Stimulated activated CD8-positive, alpha-beta memory T cell treated with anti-CD3 and anti-CD28 coated beads, Interleukin-12 subunit alpha, Interleukin-12 subunit beta, amount 100 ng/mL, for 1 hour (primary cell): Measurements from ENCODE around the gene TTC33.
"Not testable (repeated sequence)": the region's sequence is repeated elsewhere in the genome, so short reads cannot be mapped to it uniquely, and the experiment has no call there.

Experiments used
- DNase-seq: peaks from one replicate; pipeline ENCODE4 v3.0.0-alpha.2; 2020; ENCODE audit warnings: low read depth

TTC33 gene

DNA sequence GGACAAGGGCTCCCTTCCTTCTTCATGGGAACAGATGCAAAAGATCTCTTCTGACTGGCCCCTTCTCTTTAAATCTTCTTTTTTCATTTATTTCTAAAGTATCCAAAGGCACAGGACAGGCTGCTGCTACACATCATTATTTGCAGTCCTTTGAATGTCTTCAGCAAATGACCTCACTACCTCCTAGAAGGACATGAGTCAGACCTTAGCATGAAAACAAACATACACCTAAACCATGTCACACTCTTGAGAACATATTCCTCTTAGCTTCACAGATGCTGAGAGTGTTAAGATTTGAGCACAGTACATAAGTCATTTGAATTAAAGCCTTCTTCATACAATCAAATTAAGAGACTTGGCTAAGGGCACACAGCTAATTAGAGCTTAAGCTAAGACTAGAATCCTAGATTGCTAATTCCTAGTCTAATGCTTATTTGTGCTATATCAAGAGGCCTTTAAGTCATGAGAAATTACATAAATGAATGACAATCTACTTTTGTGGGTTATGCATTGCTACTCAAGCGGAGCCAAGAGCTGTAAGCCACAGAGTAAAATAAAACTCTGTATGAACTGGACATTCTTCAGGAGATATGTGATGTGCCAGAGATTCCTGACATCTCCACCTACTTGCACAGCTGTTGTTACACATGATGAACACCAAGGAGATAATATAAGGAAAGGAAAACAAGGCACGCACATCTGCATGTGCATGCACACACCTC lies 185.2 kb downstream of the TTC33 start:
- no peak for DNase-seq

DNA sequence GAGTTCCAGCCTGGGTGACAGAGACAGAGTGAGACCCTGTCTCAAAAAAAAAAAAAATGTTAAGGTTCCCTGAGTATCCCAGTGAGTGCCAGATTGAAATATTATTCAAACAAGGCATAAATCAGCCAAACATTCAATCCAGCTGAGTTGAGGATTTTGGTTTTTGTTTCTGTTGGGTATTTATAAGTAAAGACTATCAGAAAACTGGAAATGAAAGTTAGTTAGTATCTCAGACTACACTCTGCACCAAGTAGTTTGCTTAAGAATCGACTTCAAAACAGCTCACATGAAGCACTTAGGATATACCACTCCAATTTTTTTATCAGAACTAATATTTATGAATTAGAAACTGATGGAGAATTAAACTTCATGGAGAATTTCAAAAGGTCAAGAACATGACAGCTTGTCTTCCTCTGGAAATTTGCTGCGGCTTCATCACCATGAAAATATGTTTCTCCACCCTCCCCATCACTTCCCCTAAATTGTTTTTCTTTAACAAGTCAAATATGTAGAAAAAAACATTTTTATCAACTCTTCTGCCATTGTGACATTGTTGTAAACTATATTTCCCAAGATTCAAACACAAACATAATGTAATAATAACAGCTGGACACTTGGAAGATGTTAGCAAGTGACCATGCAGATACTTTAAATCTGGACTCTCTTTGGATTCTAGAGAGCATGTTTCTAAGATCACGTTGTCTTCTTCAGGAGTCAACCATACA lies 186.1 kb downstream of the TTC33 start:
- DNase-seq: no peak

DNA sequence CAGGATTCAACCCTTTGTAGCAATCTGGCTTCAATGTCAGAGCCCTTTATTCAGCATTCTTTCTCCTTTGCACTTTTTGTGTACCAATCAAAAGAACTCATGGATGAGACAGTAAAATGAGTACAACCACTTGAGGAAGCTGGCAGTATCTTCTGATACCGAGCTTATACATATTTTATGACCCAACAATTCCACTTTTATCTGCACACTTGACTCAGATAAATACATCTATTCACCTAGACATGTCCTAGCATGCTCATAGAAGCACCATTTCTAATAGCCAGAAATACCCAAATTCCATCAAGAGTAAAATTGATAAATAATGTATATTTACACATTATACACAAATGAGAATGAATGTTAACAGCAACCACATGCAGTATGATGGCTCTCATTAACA lies 187.2 kb downstream of the TTC33 start:
- DNase-seq: no peak

DNA sequence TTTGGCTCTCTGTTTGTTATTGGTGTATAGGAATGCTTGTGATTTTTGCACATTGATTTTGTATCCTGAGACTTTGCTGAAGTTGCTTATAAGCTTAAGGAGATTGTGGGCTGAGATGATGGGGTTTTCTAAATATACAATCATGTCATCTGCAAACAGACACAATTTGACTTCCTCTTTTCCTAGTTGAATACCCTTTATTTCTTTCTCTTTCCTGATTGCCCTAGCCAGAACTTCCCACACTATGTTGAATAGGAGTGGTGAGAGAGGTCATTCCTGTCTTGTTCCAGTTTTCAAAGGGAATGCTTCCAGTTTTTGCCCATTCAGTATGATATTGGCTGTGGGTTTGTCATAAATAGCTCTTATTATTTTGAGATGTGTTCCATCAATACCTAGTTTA lies 192.6 kb downstream of the TTC33 start:
- not testable (repeated sequence) for DNase-seq

DNA sequence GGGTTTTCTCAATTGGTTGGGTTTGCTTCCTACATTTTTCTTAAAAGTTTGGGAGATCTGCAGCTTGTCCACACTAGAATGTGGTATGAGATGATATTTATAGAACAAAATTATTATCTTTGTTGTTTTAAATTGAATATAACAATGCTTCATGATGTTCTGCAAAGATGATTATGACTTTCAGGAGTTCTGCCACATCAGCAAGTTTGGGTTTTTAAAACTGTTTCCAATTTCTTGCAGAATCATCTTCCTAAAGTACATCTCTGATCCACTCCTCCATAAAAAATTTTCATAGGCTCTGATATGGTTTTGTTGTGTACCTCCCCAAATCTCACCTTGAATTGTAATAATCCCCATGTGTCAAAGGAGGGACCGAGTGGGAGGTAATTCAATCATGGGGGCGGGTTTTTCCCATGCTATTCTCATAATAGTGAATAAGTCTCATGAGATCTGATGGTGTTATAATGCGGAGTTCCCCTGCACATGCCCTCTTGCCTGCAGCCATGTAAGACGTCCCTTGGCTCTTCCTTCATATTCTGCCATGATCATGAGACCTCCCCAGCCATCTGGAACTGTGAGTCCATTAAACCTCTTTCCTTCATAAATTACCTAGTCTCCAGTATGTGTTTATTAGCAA lies 195.2 kb downstream of the TTC33 start:
- DNase-seq: no peak

DNA sequence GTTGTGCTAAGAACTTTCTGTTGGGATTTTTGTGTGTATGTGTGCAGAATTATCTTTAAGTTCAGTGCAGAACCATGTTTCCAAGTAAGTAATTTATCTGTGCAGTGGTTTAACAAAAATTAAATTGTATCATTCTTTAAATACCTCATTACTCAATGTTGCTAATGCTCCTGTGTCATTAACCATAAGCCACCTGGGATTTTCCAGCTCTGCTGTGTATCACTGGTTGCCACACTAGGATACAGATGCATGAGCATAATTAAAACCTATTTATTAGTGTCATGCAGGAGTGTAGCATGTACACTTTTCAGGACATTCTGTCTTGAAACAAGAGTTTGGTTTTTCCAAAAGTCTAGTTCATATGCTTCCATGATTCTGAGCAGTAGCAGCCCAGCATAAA lies 196.5 kb downstream of the TTC33 start:
- no peak for DNase-seq

DNA sequence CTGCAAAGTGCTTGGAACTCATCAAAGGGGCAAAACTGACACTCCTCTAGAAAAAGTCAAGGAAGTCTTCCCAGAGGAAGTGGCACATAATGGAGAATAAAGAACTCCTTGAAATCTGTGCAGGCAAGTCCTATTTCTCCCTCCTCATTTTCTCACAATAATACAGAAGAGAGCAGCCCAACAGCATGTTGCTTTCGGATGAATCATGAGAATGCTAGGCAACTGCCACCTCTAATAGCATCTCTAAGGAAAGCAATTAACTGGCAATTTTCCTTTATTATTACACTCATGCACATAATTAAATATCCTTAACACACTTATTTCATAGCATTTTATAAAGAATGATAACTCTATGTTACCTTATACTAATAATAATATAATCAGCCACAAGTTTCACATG lies 198.3 kb downstream of the TTC33 start:
- no peak for DNase-seq

DNA sequence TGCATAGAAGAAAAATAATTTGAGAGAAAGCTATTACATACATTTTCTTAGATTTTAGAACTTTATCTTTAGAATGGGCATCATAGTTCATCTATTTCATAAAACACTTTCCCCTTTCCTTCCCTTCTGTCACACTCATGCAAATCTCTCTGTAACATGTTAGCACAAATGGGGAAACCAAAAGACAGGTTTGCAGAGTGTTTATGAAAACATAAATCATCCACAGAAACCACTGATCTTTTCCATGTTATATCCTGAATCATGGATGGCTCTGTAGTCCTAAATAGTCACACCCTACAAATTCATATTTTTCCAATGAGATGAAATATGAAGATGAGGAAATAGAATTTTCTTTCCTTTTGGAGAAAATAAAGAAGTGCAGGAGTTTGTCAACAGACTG lies 198.9 kb downstream of the TTC33 start:
- no peak for DNase-seq

DNA sequence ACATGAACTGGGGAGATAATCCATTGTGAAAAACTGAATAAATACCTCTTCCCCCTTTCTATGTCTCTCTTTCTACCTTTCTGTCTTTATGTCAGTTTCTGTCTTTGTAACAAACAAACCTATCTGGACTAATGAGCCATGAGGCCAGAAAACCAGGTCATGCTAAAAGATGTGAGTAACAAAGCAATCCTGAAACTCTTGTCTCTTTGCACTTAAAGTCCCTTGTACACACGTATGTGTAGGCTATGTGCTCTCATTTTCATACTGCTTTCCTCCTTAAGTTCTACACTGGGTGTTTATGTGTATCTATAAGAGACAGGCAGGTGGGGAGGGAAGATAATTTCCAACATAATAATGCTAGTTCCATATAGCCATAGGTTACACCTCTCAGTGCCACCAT lies 199.9 kb downstream of the TTC33 start:
- DNase-seq: no peak

DNA sequence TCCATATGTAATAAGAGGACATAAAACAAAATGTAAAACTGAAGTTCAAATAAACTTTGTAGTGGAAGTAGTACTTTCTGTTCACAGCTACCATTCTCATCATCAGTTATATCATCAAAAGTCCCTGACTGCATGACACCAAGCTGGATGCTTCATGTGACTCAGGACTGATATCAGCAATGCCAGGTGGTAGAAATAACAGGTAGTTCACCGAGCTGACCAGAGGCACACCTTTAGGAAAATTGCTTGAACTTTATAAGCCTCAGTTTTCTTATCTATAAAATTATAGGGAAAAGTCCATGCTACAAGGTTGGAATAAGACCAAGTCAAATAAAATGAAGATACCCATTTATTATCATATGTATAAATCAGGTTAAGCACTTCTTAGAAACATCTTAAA lies 200.9 kb downstream of the TTC33 start:
- DNase-seq: no peak

DNA sequence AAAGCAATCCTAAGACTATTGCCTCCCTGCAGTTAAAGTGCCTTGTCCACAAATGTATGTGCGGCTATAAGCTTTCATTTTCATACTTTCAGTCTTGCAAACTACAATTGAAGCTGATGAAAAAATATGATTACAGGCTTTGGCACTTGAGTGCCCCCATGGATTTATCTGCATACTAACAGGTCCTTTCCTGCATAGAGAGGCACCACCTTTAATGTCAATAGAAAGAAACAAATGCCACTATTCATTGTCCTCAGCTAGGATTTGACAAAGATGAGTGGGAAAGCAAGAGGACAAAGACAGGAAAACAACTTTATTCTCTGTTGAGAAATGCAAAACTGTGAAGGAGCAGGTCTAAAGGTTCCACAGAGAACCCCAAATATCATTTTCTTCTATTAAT lies 201.7 kb downstream of the TTC33 start:
- no peak for DNase-seq

DNA sequence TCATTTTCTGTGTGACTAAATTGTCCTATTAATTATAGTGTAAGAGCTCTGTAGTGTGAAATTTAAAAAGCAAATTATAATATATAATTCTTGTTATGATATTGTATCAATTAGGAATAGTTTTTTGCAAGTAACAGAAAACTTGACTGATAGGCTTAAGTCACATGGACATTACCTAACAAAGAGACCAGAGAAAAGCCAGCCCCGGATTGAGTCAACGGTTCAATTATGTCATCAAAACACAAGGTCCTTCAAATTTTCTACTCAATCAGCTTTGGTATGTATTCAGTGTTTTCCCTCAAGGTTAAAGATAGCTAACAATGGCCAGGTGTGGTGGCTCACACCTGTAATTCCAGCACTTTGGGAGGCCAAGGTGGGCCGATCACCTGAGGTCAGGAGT lies 202.8 kb downstream of the TTC33 start:
- no peak for DNase-seq

DNA sequence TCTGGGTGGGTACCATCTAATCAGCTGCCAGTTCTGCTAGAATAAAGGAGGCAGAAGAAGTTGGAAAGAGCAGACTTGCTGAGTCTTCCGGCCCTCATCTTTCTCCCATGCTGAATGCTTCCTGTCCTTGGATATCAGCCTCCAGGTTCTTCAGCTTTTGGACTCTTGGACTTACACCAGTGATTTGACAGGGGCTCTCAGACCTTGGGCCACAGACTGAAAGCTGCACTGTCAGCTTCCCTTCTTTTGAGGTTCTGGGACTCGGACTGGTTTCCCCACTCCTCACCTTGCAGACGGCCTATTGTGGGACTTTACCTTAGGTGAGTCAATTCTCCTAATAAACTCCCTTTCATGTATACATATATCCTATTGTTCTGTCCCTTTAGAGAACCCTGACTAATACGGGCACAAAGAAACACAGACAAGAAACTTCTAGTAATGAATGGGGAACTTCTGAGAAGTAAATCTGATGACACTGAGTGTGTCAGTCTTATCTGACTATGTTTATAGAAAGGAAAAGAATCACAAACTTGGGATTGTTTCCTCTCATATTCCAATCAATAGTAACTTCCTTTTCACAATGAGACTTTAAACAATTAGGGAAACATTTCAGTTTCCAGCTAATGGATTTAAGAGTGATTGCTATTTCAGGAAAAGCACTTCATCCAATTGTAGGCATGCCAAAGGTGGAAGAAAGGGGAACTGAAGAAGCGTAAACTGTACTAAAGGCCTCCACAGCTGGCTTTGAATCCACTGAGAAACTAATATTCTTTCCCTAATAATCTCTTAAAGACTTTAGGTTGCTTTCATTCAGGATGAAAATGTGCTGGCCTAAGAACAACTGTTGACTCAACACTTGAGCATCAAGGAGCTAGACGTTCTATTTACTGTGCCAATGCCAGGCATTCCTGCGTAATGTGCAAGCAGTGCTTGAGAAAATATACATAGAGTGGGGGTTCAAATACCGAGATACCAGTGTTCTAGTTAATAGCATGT lies 204.0 kb downstream of the TTC33 start:
- no peak for DNase-seq

DNA sequence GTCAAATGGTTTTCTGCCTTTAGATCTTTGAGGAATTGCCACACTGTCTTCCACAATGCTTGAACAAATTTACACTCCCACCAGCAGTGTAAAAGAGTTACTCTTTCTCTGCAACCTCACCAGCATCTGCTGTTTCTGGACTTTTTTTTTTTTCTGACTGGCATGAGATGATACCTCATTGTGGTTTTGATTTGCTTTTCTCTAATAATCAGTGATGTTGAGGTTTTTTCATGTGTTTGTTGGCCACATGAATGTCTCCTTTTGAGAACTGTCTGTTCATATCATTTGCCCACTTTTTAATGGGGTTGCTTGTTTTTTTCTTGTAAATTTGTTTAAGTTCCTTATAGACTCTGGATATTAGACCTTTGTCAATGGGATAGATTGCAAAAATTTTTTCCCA lies 205.3 kb downstream of the TTC33 start:
- no peak for DNase-seq

DNA sequence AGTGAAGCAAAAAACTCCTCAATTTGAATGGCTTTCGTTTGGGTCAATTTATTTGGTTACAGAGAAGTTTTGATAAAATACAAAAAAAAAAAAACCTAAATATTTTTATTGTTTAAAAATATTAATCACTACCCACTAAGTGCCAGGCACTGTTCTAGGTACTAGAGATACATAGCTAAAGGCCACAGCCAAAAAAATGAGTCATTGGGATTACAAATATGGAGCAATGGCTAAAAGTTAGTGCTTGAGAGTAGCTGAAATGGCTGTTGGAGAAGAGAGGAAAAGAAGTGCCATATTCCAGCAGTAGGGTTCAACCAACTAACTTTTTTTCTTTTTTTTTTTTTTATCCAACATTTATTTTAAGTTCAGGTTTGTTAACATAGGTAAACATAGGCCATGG lies 206.1 kb downstream of the TTC33 start:
- no peak for DNase-seq

DNA sequence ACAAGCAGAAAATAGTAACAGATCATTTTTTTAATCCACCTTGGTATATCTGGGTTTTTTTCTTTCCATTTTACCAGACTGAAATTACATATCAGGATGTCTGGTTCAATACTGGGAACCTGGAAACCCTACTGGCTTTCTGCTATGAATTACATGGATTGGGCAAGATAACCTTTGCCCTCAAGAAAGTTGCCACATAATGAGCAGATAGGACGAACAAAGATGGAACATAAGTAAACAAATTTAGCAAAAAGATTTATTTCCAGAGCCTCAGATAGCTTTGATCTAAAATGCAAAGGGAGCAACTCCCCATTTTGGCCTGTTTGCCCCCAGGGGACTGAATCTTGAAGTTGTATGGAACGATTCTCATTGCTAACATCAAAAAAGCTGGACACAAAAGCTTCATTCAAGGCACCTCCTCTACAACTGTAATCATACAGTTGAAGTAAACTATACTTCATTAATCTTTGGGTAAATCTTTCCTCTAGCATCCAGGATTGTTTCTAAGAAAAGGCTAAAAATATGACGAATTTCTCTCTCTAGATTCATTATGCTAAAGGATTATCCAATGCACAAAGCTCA lies 207.7 kb downstream of the TTC33 start:
- DNase-seq: no peak

DNA sequence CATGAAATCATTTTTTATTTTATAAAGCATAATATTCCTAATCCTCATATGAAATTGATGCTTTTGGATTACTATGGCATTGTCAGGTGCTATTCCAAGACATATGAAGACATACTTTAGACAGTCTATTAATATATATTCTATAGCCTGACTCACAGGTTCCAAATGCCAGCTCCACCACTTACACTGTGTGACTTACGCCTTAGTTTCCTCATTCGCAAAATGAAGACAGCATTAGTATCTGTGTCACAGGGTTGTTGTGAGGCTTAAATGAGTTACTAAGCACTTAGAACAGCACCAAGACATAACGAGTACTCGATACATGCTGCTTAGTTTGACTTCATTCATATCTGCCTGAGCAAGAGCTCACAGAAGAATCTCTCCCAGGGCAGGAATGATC lies 208.2 kb downstream of the TTC33 start:
- no peak for DNase-seq

DNA sequence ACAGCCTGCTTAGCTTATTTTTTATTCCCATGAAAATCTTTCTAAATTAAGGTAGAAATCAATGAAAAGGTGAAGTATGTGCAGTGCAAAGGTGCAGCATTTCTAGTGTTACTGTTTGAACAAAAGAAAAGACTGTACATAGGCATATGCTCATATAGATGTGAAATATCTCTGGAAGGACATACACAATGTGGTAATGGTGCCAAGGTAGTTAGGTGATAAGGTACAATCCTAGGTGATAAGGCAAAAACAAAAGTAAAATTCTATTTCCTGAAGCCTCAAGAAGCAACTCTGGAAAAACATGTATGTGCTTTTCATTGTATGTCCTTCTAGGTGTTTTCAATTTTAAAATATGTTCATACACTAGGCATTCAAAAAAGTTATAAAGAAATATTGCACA lies 215.5 kb downstream of the TTC33 start:
- no peak for DNase-seq

DNA sequence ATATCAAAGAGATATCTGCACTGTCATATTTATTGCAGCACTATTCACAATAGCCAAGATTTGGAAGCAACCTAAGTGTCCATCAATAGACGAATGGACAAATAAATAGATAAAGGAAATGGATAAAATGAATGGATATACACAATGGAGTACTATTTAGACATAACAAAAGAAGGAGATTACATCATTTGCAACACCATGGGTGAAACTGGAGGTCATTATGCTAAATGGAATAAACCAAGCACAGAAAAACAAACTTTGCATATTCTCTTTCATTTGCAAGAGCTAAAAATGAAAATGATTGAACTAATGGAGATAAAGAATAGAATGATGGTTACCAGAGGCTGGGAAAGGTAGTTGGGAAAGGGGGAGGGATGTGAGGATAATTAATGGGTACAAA lies 231.1 kb downstream of the TTC33 start:
- no peak for DNase-seq

DNA sequence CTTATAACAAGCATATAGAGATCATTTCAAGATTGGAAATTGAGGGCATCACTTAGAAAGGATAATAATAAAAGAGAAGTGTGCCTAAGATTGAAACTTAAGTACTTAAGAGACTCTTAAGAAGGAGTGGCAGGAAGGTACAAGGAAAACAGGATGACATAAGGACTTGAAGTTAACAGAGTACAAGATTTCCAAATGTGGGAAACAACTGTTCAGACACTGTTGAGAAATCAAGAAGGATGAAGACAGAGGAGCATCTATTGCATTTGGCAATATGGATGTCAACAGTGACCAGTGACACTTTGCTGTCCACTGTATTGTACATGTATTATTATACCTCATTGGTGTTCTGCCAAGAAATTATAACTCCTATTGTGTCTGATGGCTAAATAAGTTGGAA lies 233.8 kb downstream of the TTC33 start:
- no peak for DNase-seq

DNA sequence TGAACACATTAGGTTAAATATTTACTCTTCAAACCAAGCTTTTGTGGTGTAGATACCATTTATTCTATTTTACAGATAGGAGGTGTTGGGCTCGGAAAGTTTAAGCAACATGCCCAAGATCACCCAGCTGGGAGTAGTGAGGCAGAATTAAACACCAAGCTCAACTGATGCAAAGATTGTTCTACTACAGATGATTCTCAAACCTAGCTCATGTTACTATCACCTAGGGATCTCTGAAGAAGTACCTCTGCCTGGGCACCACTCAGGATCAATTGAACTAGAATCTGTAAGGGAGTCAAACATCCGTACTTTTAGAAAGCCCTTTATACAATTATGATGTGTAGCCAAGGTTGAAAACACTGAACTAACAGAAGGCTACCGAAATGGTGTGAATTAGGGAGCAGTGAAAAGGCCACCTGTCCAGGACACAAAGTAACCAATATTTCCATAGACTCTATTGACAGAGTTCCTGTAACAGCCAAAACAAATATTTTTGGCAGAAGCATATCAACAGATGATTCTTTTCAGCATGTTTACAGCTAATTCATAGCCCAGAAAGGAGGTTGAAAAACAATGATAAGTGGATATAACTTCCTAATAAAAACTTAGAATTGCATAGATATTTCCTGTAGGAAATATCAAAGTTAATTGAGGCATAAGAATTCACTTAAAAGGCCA lies 234.5 kb downstream of the TTC33 start:
- no peak for DNase-seq
